K562 (cell line): ENCODE measurements around the gene RFLNA. TPM values are rescaled to one million over a fixed set of nuclear protein-coding genes. Genes with fewer than 3 reads are reported as not detected.

Source experiments
- ADNP ChIP-seq: fragments of 200-800 bp; sonication (Bioruptor generic); IDR thresholded peaks from 2 replicates; pipeline ENCODE4 v1.6.1; 2016; ENCODE audit warnings: missing genetic modification characterization, missing compliant biosample characterization
- GTF2A2 ChIP-seq: IDR thresholded peaks from 2 replicates; pipeline ENCODE4 v1.6.1; 2016; ENCODE audit warnings: mild to moderate bottlenecking, missing genetic modification characterization, missing compliant biosample characterization
- LARP7 ChIP-seq: fragments of 450-650 bp; IDR thresholded peaks from 2 replicates; pipeline ENCODE4 v1.6.1; 2016
- POLR3A ChIP-seq: IDR thresholded peaks from 2 replicates; pipeline ENCODE4 v1.6.1; 2011; ENCODE audit warnings: borderline replicate concordance, mild to moderate bottlenecking, moderate library complexity; ENCODE audit not compliant: insufficient read length, insufficient read depth; ENCODE audit errors: extremely low read depth
- RBM25 ChIP-seq: fragments of 200-400 bp; formaldehyde crosslinking; IDR thresholded peaks from 2 replicates; pipeline ENCODE4 v1.6.1; 2018; ENCODE audit warnings: low read length, low read depth, moderate library complexity; ENCODE audit not compliant: severe bottlenecking
- SP1 ChIP-seq: sonication (generic); formaldehyde crosslinking; IDR thresholded peaks from 2 replicates; pipeline ENCODE4 v1.8.1; 2022; ENCODE audit warnings: mild to moderate bottlenecking, missing genetic modification reagents
- ZNF197 ChIP-seq: fragments of 200-800 bp; sonication (Bioruptor generic); IDR thresholded peaks from 2 replicates; pipeline ENCODE4 v1.6.1; 2016; ENCODE audit warnings: low read depth, missing genetic modification characterization, missing compliant biosample characterization
- polyA plus RNA-seq, 8 experiments: library from polyadenylated mRNA; depleted of rRNA in 4 of 8; stranded (reverse) in 5 of 8; unstranded in 3 of 8; fragments of >200 nt; fragmentation: Nextera tagmentation in 2 of 8; fragmentation: Illumina TruSeq in 1 of 8; extraction: Ambion mirVana in 2 of 8; extraction: Trizol in 1 of 8; gene quantifications; 2 replicates each; pipeline versions ENCODE4 v1.2.1 to v1.2.3, GENCODE V29; 2011 to 2014; ENCODE audit warnings: inconsistent platforms in 1 of 8, missing spikeins in 1 of 8
- total RNA-seq, 7 experiments: library from RNA; depleted of rRNA in 6 of 7; stranded (reverse); fragments of >200 nt in 6 of 7; fragmentation: Illumina TruSeq in 2 of 7; extraction: Trizol in 2 of 7; gene quantifications; 2 replicates each; pipeline versions ENCODE4 v1.2.1 to v1.2.3, GENCODE V29; 2011 to 2021; ENCODE audit warnings: low replicate concordance in 1 of 7
- TF ChIP-seq, protein P1 (sequence below), 2 experiments: fragments of 450-650 bp; IDR thresholded peaks; 2 replicates each; pipeline ENCODE4 v1.6.1; 2016
- TF ChIP-seq, protein P2 (sequence below): fragments of 450-650 bp; IDR thresholded peaks from 2 replicates; pipeline ENCODE4 v1.6.1; 2016; ENCODE audit warnings: low read depth, mild to moderate bottlenecking, moderate library complexity
- TF ChIP-seq, protein P3 (sequence below): sonication (generic); formaldehyde crosslinking; IDR thresholded peaks from 2 replicates; pipeline ENCODE4 v1.8.1; 2023; ENCODE audit warnings: mild to moderate bottlenecking, missing genetic modification reagents, moderate library complexity
- TF ChIP-seq, protein P4 (sequence below): sonication (generic); formaldehyde crosslinking; IDR thresholded peaks from 2 replicates; pipeline ENCODE4 v1.8.0; 2022; ENCODE audit warnings: mild to moderate bottlenecking, low read depth, missing genetic modification reagents
- TF ChIP-seq, protein P5 (sequence below), 2 experiments: fragments of 450-650 bp; formaldehyde crosslinking in 1 of 2; IDR thresholded peaks; 2 replicates each; pipeline versions ENCODE4 v1.4.0 to v1.6.1; 2014 to 2020; ENCODE audit warnings: mild to moderate bottlenecking in 2 of 2, borderline replicate concordance in 1 of 2, low read depth in 1 of 2

The RFLNA gene
- total and polyA plus RNA-seq, 9 of the 15 experiments (the other 6 are each of a cell fraction or from before 2014, with no cell fraction given): not detected

DNA sequence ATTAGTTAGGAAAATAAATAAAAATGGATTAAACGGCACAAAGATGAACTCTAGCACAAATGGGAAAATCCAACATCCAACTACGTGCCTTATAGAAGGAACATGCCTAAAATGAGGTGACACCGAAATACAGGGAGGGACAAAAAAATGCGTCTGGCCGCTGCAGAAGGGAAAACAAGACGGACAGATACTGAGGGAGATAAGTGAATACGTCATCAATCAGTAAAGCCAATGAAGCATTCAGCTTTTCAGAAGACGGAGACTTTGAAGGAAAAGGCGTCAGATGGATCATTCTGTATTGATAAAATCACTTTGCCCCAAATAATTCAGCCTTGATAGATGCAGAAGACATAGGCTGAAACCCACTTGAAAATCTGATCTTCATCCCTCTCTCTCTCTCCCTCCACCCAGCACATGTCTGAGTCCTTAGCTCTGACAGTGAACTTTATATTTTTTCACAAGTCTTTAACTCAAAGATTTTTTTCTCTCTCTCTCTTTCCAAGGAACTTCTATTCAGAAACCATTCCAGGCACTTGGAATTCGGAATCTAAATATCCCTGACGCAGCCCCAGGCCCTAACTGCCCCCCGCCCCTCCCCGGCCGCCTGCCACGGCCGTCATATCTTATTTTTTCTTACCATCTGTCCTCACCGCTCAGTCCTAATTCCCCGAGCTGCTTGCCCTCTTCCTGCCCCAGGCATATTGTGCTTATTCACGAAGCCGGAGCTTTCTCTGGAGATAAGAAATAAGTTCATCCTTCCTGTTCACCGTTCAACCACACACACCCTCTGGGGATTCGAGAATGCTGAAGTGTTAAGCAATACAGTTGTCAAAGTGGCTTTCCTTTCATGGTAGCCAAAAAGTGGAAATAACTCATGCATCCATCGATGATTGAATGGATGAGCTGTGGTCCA lies 35.5 kb upstream of the RFLNA start (continued):
- TF ChIP-seq, protein P1, sequence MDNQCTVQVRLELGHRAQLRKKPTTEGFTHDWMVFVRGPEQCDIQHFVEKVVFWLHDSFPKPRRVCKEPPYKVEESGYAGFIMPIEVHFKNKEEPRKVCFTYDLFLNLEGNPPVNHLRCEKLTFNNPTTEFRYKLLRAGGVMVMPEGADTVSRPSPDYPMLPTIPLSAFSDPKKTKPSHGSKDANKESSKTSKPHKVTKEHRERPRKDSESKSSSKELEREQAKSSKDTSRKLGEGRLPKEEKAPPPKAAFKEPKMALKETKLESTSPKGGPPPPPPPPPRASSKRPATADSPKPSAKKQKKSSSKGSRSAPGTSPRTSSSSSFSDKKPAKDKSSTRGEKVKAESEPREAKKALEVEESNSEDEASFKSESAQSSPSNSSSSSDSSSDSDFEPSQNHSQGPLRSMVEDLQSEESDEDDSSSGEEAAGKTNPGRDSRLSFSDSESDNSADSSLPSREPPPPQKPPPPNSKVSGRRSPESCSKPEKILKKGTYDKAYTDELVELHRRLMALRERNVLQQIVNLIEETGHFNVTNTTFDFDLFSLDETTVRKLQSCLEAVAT (IDR thresholded peaks at IDR 0.05): no peak
- TF ChIP-seq RBM25 (no peak), POLR3A (no peak), ADNP (tag) (no peak), LARP7 (no peak), SP1 (CRISPR knock-in tag) (no peak), GTF2A2 (tag) (no peak), ZNF197 (no peak)
- TF ChIP-seq, protein P2, sequence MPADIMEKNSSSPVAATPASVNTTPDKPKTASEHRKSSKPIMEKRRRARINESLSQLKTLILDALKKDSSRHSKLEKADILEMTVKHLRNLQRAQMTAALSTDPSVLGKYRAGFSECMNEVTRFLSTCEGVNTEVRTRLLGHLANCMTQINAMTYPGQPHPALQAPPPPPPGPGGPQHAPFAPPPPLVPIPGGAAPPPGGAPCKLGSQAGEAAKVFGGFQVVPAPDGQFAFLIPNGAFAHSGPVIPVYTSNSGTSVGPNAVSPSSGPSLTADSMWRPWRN: no peak
- TF ChIP-seq, protein P3, sequence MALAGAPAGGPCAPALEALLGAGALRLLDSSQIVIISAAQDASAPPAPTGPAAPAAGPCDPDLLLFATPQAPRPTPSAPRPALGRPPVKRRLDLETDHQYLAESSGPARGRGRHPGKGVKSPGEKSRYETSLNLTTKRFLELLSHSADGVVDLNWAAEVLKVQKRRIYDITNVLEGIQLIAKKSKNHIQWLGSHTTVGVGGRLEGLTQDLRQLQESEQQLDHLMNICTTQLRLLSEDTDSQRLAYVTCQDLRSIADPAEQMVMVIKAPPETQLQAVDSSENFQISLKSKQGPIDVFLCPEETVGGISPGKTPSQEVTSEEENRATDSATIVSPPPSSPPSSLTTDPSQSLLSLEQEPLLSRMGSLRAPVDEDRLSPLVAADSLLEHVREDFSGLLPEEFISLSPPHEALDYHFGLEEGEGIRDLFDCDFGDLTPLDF (CRISPR knock-in tag): no peak
- TF ChIP-seq, protein P4, sequence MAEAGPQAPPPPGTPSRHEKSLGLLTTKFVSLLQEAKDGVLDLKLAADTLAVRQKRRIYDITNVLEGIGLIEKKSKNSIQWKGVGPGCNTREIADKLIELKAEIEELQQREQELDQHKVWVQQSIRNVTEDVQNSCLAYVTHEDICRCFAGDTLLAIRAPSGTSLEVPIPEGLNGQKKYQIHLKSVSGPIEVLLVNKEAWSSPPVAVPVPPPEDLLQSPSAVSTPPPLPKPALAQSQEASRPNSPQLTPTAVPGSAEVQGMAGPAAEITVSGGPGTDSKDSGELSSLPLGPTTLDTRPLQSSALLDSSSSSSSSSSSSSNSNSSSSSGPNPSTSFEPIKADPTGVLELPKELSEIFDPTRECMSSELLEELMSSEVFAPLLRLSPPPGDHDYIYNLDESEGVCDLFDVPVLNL (CRISPR knock-in tag): no peak
- TF ChIP-seq, protein P5, sequence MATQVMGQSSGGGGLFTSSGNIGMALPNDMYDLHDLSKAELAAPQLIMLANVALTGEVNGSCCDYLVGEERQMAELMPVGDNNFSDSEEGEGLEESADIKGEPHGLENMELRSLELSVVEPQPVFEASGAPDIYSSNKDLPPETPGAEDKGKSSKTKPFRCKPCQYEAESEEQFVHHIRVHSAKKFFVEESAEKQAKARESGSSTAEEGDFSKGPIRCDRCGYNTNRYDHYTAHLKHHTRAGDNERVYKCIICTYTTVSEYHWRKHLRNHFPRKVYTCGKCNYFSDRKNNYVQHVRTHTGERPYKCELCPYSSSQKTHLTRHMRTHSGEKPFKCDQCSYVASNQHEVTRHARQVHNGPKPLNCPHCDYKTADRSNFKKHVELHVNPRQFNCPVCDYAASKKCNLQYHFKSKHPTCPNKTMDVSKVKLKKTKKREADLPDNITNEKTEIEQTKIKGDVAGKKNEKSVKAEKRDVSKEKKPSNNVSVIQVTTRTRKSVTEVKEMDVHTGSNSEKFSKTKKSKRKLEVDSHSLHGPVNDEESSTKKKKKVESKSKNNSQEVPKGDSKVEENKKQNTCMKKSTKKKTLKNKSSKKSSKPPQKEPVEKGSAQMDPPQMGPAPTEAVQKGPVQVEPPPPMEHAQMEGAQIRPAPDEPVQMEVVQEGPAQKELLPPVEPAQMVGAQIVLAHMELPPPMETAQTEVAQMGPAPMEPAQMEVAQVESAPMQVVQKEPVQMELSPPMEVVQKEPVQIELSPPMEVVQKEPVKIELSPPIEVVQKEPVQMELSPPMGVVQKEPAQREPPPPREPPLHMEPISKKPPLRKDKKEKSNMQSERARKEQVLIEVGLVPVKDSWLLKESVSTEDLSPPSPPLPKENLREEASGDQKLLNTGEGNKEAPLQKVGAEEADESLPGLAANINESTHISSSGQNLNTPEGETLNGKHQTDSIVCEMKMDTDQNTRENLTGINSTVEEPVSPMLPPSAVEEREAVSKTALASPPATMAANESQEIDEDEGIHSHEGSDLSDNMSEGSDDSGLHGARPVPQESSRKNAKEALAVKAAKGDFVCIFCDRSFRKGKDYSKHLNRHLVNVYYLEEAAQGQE (IDR thresholded peaks at IDR 0.05; ENCODE audit: borderline replicate concordance): no peak
- TF ChIP-seq, protein P5 (CRISPR knock-in tag; IDR thresholded peaks at IDR 0.05; ENCODE audit: low read depth): no peak
